Stomach (tissue), 4 donors: Measurements from ENCODE around the gene C22orf39.

ENCODE experiments used
- POLR2A ChIP-seq, 4 donors: fragments of 450-650 bp; IDR thresholded peaks; one replicate each; pipeline ENCODE4 v1.6.1; 2016; ENCODE audit warnings: antibody characterized with exemption in 4 of 4, control low read depth in 2 of 4, mild to moderate bottlenecking in 1 of 4, moderate library complexity in 1 of 4
- TF ChIP-seq, protein P1 (sequence below), 7 experiments: fragments of 450-650 bp in 4 of 7; fragments of 200-600 bp in 3 of 7; sonication (generic) in 3 of 7; IDR thresholded peaks; one replicate each; pipeline ENCODE4 v1.5.1; 2016 to 2019; ENCODE audit warnings: antibody characterized with exemption in 7 of 7, control low read depth in 2 of 7, mild to moderate bottlenecking in 1 of 7

- no peak for TF ChIP-seq POLR2A (IDR thresholded peaks at IDR 0.05)
- TF ChIP-seq, protein P1, sequence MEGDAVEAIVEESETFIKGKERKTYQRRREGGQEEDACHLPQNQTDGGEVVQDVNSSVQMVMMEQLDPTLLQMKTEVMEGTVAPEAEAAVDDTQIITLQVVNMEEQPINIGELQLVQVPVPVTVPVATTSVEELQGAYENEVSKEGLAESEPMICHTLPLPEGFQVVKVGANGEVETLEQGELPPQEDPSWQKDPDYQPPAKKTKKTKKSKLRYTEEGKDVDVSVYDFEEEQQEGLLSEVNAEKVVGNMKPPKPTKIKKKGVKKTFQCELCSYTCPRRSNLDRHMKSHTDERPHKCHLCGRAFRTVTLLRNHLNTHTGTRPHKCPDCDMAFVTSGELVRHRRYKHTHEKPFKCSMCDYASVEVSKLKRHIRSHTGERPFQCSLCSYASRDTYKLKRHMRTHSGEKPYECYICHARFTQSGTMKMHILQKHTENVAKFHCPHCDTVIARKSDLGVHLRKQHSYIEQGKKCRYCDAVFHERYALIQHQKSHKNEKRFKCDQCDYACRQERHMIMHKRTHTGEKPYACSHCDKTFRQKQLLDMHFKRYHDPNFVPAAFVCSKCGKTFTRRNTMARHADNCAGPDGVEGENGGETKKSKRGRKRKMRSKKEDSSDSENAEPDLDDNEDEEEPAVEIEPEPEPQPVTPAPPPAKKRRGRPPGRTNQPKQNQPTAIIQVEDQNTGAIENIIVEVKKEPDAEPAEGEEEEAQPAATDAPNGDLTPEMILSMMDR (IDR thresholded peaks at IDR 0.05), result no peak
These were observed 35.0 kb downstream of the C22orf39 start for GRCh38 chr22:19412478-19412877.
